ENCODE measurements around the gene F10. TPM values are rescaled to one million over a fixed set of nuclear protein-coding genes. Genes with fewer than 3 reads are reported as not detected.
"Not testable (repeated sequence)": the region's sequence is repeated elsewhere in the genome, so short reads cannot be mapped to it uniquely, and the experiment has no call there.

The F10 gene
- total RNA-seq, 1 experiment from 2014 or later, result 0.18 TPM

DNA sequence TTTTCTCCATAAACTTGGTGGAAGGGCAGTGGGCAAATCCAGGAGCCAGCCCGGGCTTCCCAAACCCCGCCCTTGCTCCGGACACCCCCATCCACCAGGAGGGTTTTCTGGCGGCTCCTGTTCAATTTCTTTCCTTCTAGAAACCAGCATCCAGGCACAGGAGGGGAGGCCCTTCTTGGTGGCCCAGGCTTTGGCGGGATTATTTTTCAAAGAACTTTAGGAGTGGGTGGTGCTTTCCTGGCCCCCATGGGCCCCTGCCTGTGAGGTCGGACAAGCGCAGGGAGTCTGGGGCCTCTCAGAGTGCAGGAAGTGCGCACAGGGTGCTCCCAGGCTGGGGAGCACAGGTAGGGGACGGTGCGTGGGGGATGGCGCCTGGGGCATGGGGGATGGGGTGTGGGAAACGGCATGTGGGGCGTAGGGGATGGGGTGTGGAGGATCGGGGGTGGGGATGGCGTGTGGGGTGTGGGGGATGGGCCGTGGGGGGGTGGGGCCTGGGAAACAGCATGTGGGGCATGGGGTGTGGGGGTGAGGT lies 16.6 kb upstream of the F10 start:
- ChIA-PET CTCF (no interaction called here), POLR2A (no interaction called here)
- in situ Hi-C loops (cut with HindIII; ENCODE audit: low pct_unique_long_range_greater_than_20kb, low sequenced_read_pairs) (no loop called here), intact Hi-C loops (cut with micrococcal nuclease; ENCODE audit: unreplicated experiment) (no loop called here)
- no peaks in the 10 kb centered on the region for H3K36me3 ChIP-seq (ENCODE audit: control insufficient read depth, insufficient read depth, low read length)
- peaks cover 8% of the 10 kb centered on the region for H3K4me1 ChIP-seq (ENCODE audit: control insufficient read depth, insufficient read depth, low read length)
- H3K4me3 ChIP-seq (ENCODE audit: low read depth in 2 of 2, low read length in 2 of 2), result no peak overlapping the region
- no peak overlapping the region for H3K27ac ChIP-seq (ENCODE audit: low read length)
- DNase-seq (ENCODE audit: low read depth, low spot score) (no peak), ATAC-seq (no peak)
- TF ChIP-seq SIN3A (IDR thresholded peaks at IDR 0.05; ENCODE audit: borderline replicate concordance, insufficient read depth, low read depth, low read length) (no peak), POLR2AphosphoS5 (IDR thresholded peaks at IDR 0.05; ENCODE audit: low read depth, low read length) (no peak)
- TF ChIP-seq, protein P1, sequence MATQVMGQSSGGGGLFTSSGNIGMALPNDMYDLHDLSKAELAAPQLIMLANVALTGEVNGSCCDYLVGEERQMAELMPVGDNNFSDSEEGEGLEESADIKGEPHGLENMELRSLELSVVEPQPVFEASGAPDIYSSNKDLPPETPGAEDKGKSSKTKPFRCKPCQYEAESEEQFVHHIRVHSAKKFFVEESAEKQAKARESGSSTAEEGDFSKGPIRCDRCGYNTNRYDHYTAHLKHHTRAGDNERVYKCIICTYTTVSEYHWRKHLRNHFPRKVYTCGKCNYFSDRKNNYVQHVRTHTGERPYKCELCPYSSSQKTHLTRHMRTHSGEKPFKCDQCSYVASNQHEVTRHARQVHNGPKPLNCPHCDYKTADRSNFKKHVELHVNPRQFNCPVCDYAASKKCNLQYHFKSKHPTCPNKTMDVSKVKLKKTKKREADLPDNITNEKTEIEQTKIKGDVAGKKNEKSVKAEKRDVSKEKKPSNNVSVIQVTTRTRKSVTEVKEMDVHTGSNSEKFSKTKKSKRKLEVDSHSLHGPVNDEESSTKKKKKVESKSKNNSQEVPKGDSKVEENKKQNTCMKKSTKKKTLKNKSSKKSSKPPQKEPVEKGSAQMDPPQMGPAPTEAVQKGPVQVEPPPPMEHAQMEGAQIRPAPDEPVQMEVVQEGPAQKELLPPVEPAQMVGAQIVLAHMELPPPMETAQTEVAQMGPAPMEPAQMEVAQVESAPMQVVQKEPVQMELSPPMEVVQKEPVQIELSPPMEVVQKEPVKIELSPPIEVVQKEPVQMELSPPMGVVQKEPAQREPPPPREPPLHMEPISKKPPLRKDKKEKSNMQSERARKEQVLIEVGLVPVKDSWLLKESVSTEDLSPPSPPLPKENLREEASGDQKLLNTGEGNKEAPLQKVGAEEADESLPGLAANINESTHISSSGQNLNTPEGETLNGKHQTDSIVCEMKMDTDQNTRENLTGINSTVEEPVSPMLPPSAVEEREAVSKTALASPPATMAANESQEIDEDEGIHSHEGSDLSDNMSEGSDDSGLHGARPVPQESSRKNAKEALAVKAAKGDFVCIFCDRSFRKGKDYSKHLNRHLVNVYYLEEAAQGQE (IDR thresholded peaks at IDR 0.05; ENCODE audit: insufficient read depth in 1 of 2, low read depth in 2 of 2, low read length in 1 of 2), result no peak
- no peaks in the 10 kb centered on the region for H3K9me3 ChIP-seq (ENCODE audit: control insufficient read depth, insufficient read depth, low read depth, low read length)
- BruUV-seq (replicated peaks), result no TSS peak
- H3K27me3 ChIP-seq (ENCODE audit: control insufficient read depth, insufficient read depth, low read length), result no peaks in the 10 kb centered on the region

GRCh38 chr13:113106711-113107351 lies 15.8 kb upstream of the F10 start:
- POLR2A ChIA-PET, result no interaction called here
- no peak overlapping the region for H3K4me3 ChIP-seq (ENCODE audit: low read depth in 2 of 2, low read length in 2 of 2)
- no peaks in the 10 kb centered on the region for H3K9me3 ChIP-seq (ENCODE audit: control insufficient read depth, insufficient read depth, low read depth, low read length)
- H3K27ac ChIP-seq (ENCODE audit: low read length), result no peak overlapping the region
- CTCF ChIA-PET, result interaction anchor here (0.6 kb wide), 1 partner anchor 77 kb away, joined by 5 read pairs; no protein-coding TSS in a partner anchor
- H3K4me1 ChIP-seq (ENCODE audit: control insufficient read depth, insufficient read depth, low read length), result peaks cover 8% of the 10 kb centered on the region
- in situ Hi-C loops (cut with HindIII; ENCODE audit: low pct_unique_long_range_greater_than_20kb, low sequenced_read_pairs), result no loop called here
- intact Hi-C loops (cut with micrococcal nuclease; ENCODE audit: unreplicated experiment), result no loop called here
- BruUV-seq (replicated peaks), result no TSS peak
- no peaks in the 10 kb centered on the region for H3K27me3 ChIP-seq (ENCODE audit: control insufficient read depth, insufficient read depth, low read length)
- no peaks in the 10 kb centered on the region for H3K36me3 ChIP-seq (ENCODE audit: control insufficient read depth, insufficient read depth, low read length)
- TF ChIP-seq, protein P2, sequence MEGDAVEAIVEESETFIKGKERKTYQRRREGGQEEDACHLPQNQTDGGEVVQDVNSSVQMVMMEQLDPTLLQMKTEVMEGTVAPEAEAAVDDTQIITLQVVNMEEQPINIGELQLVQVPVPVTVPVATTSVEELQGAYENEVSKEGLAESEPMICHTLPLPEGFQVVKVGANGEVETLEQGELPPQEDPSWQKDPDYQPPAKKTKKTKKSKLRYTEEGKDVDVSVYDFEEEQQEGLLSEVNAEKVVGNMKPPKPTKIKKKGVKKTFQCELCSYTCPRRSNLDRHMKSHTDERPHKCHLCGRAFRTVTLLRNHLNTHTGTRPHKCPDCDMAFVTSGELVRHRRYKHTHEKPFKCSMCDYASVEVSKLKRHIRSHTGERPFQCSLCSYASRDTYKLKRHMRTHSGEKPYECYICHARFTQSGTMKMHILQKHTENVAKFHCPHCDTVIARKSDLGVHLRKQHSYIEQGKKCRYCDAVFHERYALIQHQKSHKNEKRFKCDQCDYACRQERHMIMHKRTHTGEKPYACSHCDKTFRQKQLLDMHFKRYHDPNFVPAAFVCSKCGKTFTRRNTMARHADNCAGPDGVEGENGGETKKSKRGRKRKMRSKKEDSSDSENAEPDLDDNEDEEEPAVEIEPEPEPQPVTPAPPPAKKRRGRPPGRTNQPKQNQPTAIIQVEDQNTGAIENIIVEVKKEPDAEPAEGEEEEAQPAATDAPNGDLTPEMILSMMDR (IDR thresholded peaks at IDR 0.05), result no peak
- TF ChIP-seq, protein P1 (IDR thresholded peaks at IDR 0.05; ENCODE audit: insufficient read depth in 1 of 2, low read depth in 2 of 2, low read length in 1 of 2), result no peak
- no peak for TF ChIP-seq POLR2AphosphoS5 (IDR thresholded peaks at IDR 0.05; ENCODE audit: low read depth, low read length)
- TF ChIP-seq SIN3A (IDR thresholded peaks at IDR 0.05; ENCODE audit: borderline replicate concordance, insufficient read depth, low read depth, low read length), result no peak
- no peak for TF ChIP-seq TCF7L2 (IDR thresholded peaks at IDR 0.05; ENCODE audit: low read depth, low read length)
- no peak for DNase-seq (ENCODE audit: low read depth, low spot score)
- no peak for ATAC-seq

DNA sequence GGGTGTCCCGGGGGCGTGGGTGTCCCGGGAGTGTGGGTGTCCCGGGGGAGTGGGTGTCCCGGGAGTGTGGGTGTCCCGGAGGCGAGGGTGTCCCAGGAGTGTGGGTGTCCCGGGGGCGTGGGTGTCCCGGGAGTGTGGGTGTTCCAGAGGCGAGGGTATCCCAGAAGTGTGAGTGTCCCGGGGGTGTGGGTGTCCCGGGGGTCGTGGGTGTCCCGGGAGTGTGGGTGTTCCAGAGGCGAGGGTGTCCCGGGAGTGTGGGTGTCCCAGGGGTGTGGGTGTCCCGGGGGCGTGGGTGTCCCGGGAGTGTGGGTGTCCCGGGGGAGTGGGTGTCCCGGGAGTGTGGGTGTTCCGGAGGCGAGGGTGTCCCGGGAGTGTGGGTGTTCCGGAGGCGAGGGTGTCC lies 14.1 kb upstream of the F10 start:
- H3K27me3 ChIP-seq (ENCODE audit: control insufficient read depth, insufficient read depth, low read length); in situ Hi-C loops (cut with HindIII; ENCODE audit: low pct_unique_long_range_greater_than_20kb, low sequenced_read_pairs); H3K36me3 ChIP-seq (ENCODE audit: control insufficient read depth, insufficient read depth, low read length); H3K27ac ChIP-seq (ENCODE audit: low read length); intact Hi-C loops (cut with micrococcal nuclease; ENCODE audit: unreplicated experiment); ATAC-seq; CTCF ChIA-PET; BruUV-seq (replicated peaks); H3K4me1 ChIP-seq (ENCODE audit: control insufficient read depth, insufficient read depth, low read length); H3K4me3 ChIP-seq (ENCODE audit: low read depth in 2 of 2, low read length in 2 of 2); H3K9me3 ChIP-seq (ENCODE audit: control insufficient read depth, insufficient read depth, low read depth, low read length); POLR2A ChIA-PET; DNase-seq (ENCODE audit: low read depth, low spot score): not testable (repeated sequence)

Data from Panc1 (cell line).